OCI-M2 (cell line): ENCODE data around the gene DNTT.
"Not testable (repeated sequence)": the region's sequence is repeated elsewhere in the genome, so short reads cannot be mapped to it uniquely, and the experiment has no call there.

Source experiments
- DNase-seq: peaks from one replicate; lab custom pipeline; 2025; ENCODE audit not compliant: unreplicated experiment; lab: John Stamatoyannopoulos, UW

DNTT gene

GRCh38 chr10:96306516-96306915 lies 2.3 kb downstream of the DNTT start:
- no peak for DNase-seq

GRCh38 chr10:96308854-96309253 lies 4.6 kb downstream of the DNTT start:
- DNase-seq: not testable (repeated sequence)

GRCh38 chr10:96309628-96310320 lies 5.5 kb downstream of the DNTT start:
- no peak for DNase-seq

GRCh38 chr10:96310321-96310669 lies 6.1 kb downstream of the DNTT start:
- DNase-seq: no peak

GRCh38 chr10:96311180-96311715 lies 7.0 kb downstream of the DNTT start:
- no peak for DNase-seq

GRCh38 chr10:96313344-96313743 lies 9.1 kb downstream of the DNTT start:
- DNase-seq: no peak

- no peak for DNase-seq
Measured at GRCh38 chr10:96317067-96317833, 13.0 kb downstream of the DNTT start.

- DNase-seq: no peak
Measured at GRCh38 chr10:96319754-96320474, 15.7 kb downstream of the DNTT start.

GRCh38 chr10:96321822-96322221 lies 17.6 kb downstream of the DNTT start:
- DNase-seq: no peak

GRCh38 chr10:96322275-96322674 lies 18.0 kb downstream of the DNTT start:
- no peak for DNase-seq

- DNase-seq: no peak
Measured at GRCh38 chr10:96324447-96324846, 20.2 kb downstream of the DNTT start.

- no peak for DNase-seq
Measured at GRCh38 chr10:96325719-96326373, 21.6 kb downstream of the DNTT start.

- DNase-seq: no peak
Measured at GRCh38 chr10:96327462-96327861, 23.2 kb downstream of the DNTT start.

- no peak for DNase-seq
Measured at GRCh38 chr10:96333101-96333500, 28.9 kb downstream of the DNTT start.

- no peak for DNase-seq
Measured at GRCh38 chr10:96334616-96335526, 30.6 kb downstream of the DNTT start.

- DNase-seq: no peak
Measured at GRCh38 chr10:96337106-96337505, 32.9 kb downstream of the DNTT start.

- DNase-seq: no peak
Measured at GRCh38 chr10:96338279-96338925, 34.2 kb downstream of the DNTT start.

- DNase-seq: no peak
Measured at GRCh38 chr10:96339383-96339782, 35.1 kb downstream of the DNTT start.
